NCI-H526 (cell line): ENCODE data around the gene SUFU.

Experiments
- DNase-seq, 2 experiments: peaks; one replicate each; lab custom pipeline; 2025; lab: John Stamatoyannopoulos, UW

Gene SUFU

GRCh38 chr10:102620138-102620590 lies 116.4 kb downstream of the SUFU start:
- DNase-seq = no peak

DNA sequence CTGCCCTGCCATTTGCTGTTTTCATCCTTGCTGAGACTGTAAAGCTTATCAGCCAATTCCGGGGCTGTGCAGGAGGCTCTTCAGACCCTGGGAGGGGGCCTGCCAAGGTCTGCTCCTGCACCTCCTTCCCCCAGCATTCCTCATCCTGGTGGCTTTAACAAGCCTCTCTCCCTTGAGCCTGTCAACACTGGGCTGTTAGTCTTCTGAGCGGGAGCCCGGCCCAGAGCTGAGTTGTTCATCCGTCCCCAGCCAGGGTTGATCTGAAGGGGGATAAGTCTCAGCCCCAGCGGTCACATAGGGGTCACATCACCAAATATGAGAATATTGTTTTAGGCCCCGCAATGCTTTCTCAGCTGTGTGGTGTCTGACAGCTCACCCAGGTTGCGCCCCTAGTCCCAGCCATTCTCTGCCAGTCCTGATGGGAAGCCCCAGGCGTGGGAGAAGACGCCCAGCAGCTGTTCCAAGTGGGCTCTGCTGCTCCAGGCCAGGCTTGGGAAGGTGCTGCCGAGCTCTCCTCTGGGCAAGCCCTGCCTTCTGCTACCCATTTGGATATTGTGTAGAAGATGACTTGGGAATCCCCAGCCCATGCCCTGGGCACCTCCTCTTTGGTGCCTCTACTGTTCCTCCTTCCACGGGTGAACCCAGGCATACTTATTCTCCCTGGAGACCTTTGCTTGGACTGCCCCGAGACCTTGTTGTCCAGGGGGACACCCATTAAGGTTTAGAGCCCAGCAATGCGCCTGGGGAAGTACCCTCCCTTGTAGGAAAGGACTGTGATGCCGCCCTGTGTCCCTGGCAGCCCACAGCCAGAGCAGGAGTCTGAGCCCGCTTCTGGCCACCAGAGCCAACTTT lies 117.0 kb downstream of the SUFU start:
- no peak for DNase-seq

- DNase-seq = no peak
Measured at GRCh38 chr10:102621443-102622325, 117.9 kb downstream of the SUFU start.

- DNase-seq = no peak
Measured at GRCh38 chr10:102624094-102624493, 120.3 kb downstream of the SUFU start.

DNA sequence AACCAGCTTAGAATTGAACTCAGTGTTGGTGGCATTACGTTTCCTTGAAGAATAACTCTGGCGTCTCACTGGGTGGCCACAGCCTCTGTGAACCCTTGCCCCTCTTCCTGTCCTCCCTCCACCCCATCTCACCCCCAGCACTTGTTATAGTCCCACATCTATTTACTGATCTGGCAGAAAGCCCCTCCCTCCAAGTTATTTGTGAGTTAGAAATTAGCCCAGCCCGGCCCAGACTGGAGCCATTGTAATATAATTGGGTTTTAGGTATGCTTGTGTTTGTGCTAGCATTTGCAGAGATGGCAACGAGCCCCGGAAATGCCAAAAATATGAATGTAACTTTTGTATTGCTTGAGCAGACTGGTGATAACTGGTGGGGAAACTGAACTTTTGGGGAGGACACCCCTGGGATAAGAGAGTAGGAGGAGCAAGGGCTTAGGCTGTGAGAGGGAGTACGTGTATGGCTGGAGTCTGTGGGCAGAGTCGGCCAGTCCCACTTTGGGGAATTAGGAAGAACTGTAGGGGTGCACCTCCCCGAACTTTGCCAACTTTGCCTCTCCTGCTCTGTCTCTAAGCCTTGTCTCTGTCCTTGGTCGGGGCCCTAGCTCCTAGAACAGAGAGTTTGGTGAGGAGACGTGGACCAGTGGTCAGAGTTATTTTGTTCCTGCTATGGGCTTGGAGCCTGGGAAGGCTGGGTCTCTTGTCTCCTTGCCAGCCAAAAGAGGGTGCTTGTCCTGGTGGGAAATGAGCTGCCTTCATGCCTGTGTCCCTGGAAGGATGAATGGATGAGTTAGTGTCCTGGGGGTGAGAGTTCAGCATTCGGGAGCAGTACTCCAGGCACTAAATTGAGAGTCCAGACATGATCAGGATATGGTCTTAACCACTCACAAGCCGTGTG lies 121.2 kb downstream of the SUFU start:
- no peak for DNase-seq

- no peak for DNase-seq
Measured at GRCh38 chr10:102626026-102626685, 122.4 kb downstream of the SUFU start.

DNA sequence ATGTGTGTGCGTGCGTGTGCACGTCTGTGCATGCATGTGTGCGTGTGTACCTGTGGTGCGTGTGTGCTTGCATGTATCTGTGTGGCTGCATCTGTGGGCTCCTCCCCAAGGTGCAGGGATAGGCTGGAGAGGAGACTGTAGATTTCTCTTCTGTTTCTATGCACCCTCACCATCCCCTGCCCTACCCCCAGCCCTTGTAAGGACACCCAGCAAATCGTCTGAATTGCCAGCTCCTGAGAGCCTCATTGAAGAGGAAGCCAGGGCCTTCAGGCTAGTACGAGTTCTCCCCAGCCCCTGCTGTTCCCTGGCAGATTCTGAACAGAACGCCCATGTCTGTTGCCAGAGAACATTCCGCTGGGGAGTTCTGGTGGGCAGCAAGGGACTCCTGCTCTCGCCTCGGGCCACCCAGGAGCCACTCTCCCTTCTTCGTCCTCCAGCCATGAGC lies 123.5 kb downstream of the SUFU start:
- no peak for DNase-seq

DNA sequence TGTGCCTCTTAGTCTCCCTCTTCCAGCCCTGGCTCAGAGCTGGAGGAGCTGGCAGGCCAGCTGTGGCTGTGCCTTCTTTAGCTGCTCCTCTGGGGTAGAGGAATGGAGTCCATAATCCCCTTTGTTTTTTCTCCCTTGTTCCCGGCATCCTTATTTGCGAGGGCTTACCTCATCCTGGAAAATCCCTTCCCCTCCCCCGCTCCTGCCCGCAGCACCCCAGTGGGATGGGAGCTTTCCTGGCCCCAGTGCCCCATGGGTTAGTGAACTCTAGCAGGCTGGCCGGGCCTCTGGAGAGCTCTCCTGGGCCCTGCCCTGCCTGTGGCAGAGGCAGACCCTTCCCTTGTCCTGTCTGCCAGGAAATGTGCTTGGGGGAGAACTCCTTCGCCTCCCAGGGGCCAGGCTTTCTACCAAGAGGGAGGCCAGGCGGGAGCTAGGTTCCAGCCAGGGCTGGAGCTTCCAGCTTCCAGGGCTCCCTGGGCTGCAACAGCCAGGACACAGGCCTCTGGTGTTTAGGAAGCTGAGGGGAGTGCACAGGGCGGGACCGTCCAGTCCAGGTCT lies 124.0 kb downstream of the SUFU start:
- DNase-seq = no peak

GRCh38 chr10:102628451-102628911 lies 124.7 kb downstream of the SUFU start:
- no peak for DNase-seq

DNA sequence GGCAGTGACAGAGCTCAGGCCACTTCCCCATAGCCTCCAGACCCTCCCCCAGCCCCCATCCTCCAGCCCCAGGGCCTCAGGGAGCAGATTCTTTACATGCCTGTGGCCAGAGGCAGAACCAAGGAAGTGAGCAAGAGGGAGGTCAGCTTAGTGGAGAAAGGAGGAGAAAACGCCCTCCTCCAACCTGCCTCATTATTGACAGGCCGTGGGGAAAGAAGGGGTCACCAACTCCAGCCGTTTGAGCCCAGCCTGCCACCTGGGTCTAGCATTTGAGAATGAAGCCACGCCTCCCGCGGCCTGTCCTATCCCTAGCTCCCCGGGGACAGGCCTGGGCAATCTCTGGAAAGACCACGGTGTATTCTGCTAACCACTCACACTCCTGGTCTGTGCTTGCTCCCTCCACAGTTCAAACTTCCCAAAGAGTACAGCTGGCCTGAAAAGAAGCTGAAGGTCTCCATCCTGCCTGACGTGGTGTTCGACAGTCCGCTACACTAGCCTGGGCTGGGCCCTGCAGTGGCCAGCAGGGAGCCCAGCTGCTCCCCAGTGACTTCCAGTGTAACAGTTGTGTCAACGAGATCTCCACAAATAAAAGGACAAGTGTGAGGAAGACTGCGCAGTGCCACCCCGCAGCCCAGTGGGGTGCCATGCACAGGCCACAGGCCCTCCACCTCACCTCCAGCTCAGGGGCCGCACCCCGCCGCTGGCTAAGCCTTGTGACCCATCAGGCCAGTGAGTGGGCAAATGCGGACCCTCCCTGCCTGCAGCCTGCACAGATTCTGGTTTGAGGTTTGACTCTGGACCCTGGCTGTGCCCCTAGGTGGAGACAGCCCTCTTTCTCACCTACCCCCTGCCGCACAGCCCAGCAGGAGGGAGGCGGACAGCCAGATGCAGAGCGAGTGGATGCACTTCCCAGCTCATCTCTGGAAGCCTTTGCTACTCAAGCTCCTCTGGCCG lies 126.2 kb downstream of the SUFU start:
- no peak for DNase-seq

DNA sequence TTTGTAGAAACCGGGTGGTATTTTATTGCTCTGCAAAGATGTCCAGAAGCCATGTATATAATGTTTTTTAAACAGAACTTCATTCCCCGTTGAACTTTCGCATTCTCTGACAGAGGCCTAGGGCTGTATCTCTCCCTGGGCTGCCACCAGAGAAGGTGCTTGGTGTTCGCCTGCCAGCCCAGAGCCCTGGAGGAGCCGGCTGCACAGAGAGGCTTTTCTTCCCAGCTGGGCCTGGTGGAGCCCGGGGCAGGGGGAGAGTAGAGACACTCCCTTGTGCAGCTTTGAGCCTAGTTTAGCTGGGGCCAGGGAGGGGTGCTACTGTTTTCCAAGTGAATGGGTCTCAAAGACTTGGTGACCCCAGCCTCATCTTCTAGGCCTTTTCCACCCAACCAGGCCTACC lies 126.9 kb downstream of the SUFU start:
- no peak for DNase-seq

GRCh38 chr10:102631525-102632393 lies 128.0 kb downstream of the SUFU start:
- no peak for DNase-seq

DNA sequence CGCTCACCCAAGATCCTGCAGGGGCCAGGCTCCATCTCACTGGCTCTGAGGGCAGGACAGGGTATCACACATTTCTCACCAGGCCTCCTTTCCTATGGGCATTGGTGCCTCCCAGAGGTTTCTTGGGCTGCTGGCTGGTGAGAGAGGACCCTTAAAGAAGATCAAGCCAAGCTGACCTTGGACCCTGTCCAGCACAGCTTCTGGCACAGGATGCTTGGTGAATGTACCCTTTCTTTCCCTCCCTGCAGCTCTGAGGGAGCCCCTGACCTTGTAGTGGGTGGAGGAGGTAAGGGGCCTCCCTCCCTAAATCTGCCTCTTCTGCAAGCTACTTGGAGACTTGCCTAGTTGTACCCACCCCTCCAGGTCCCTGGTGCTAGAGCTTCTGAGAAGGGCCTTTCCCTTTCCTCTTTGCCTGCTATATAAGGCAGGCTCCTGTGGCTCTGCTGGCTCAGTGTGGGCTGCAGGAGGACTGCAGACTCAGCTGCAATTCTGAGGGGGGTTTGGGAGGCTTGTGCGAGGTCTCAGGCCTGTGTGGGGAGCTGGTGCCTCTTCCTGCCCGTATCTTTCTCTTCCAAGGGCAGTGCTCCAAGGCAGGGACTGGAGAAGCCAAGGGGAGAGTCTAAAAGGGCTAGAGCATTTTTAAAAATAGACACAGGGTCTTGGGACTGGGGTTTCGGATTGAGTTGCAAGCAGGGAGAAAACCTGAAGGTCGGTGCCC lies 128.8 kb downstream of the SUFU start:
- DNase-seq = no peak

DNA sequence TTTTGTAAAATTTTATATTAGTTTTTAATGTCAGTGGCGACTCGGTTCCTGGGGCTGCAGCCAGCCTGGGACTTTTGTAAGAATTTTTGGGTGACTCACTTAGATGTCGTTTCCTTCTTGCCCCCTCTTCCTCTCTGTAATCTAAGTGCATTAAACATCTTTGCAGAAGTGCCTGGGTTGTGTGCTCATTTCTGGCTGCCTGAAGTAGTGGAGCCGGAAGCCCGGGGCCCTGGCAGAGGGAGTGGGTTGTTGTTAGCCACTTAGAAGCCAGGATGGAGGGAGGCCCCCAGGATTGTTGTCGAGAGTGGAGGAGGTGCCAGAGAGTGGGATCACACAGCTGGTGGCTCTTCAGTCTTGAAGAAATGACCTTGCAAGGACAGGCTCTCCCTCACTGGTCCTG lies 129.5 kb downstream of the SUFU start:
- no peak for DNase-seq

- DNase-seq = no peak
Measured at GRCh38 chr10:102633848-102634247, 130.1 kb downstream of the SUFU start.

DNA sequence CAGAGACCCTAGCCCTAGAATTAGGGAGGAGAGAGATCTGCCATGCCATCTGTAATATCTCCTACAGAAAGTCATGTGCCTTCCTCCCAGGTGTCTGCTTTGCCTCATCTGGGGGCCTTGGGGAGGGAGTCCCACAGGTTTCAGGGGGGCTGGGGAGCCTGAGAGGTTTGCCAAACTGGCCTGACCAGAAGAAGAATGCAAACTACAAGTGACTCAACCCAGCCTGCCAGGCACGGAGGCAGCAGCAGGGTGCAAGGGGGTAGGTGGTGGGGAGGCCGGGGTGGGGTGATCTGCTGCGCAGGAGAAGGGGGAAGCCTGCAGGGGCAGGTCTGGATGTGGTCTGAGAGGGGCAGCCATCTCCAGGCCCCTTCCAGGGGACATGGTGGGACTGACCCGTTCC lies 130.9 kb downstream of the SUFU start:
- no peak for DNase-seq

GRCh38 chr10:102635377-102635776 lies 131.6 kb downstream of the SUFU start:
- DNase-seq = no peak

GRCh38 chr10:102639537-102639936 lies 135.8 kb downstream of the SUFU start:
- no peak for DNase-seq
